Renal cortex interstitium (tissue), 15 donors: ENCODE results near the gene LIN37. TPM values are rescaled to one million over a fixed set of nuclear protein-coding genes. Genes with fewer than 3 reads are reported as not detected.

Source experiments
- DNase-seq, 11 donors: peaks; one replicate each; pipeline ENCODE4 v3.0.0-alpha.2; 2013; ENCODE audit warnings: low read depth in 9 of 11, low spot score in 4 of 11; ENCODE audit errors: extremely low read depth in 1 of 11
- long read RNA-seq, 16 experiments: transcript quantifications; one replicate each; lab custom pipeline, GENCODE V29; 2026
- polyA plus RNA-seq, 3 donors: library from polyadenylated mRNA; unstranded; fragments of 120-200 nt; gene quantifications; one replicate each; pipeline ENCODE4 v1.2.1, GENCODE V29; 2013; ENCODE audit not compliant: insufficient read length in 3 of 3

The LIN37 gene
- 10 to 100 TPM; 12.5 to 12.9 (median 12.6) TPM for polyA plus RNA-seq
- long read RNA-seq, donor 1, transcript LIN37-201 (9 exons, 1,150 nt), result major isoform, 5 of 5 reads
- long read RNA-seq, donor 1, partial matches to known transcripts, result 0 of 5 reads
- long read RNA-seq, donor 1, other reads (novel, unspliced or antisense), result 0 of 5 reads
- long read RNA-seq, donor 2, partial matches to known transcripts, result 0 of 3 reads
- long read RNA-seq, donor 2, other reads (novel, unspliced or antisense), result 0 of 3 reads
- long read RNA-seq, donor 3, transcript LIN37-201 (9 exons, 1,150 nt), result major isoform, 7 of 7 reads
- long read RNA-seq, donor 3, partial matches to known transcripts, result 0 of 7 reads
- long read RNA-seq, donor 3, other reads (novel, unspliced or antisense), result 0 of 7 reads
- long read RNA-seq, donor 4, partial matches to known transcripts, result 0 of 4 reads
- long read RNA-seq, donor 4, other reads (novel, unspliced or antisense), result 0 of 4 reads
- long read RNA-seq, donor 5, partial matches to known transcripts, result 0 of 5 reads
- long read RNA-seq, donor 5, other reads (novel, unspliced or antisense), result 0 of 5 reads
- long read RNA-seq, donor 6, partial matches to known transcripts, result 0 of 4 reads
- long read RNA-seq, donor 6, other reads (novel, unspliced or antisense), result 0 of 4 reads
- long read RNA-seq, donor 7, partial matches to known transcripts, result 0 of 3 reads
- long read RNA-seq, donor 7, other reads (novel, unspliced or antisense), result 0 of 3 reads
- long read RNA-seq, donor 8, partial matches to known transcripts, result 0 of 5 reads
- long read RNA-seq, donor 8, other reads (novel, unspliced or antisense), result 0 of 5 reads
- long read RNA-seq, donor 9, partial matches to known transcripts, result 0 of 4 reads
- long read RNA-seq, donor 9, other reads (novel, unspliced or antisense), result 0 of 4 reads
- long read RNA-seq, donor 10, partial matches to known transcripts, result 0 of 4 reads
- long read RNA-seq, donor 10, other reads (novel, unspliced or antisense), result 0 of 4 reads
- long read RNA-seq, donor 11, partial matches to known transcripts, result 0 of 2 reads
- long read RNA-seq, donor 11, other reads (novel, unspliced or antisense), result 0 of 2 reads
- long read RNA-seq, donor 12, partial matches to known transcripts, result 0 of 1 reads
- long read RNA-seq, donor 12, other reads (novel, unspliced or antisense), result 0 of 1 reads
- long read RNA-seq, donor 13, partial matches to known transcripts, result 0 of 3 reads
- long read RNA-seq, donor 13, other reads (novel, unspliced or antisense), result 0 of 3 reads
- long read RNA-seq, donor 14, partial matches to known transcripts, result 0 of 2 reads
- long read RNA-seq, donor 14, other reads (novel, unspliced or antisense), result 0 of 2 reads
- long read RNA-seq, donor 15, result 0 reads
- long read RNA-seq, donor 16, transcript LIN37-201 (9 exons, 1,150 nt), result major isoform, 7 of 17 reads
- long read RNA-seq, donor 16, partial matches to known transcripts, result 9 of 17 reads
- long read RNA-seq, donor 16, other reads (novel, unspliced or antisense), result 0 of 17 reads

GRCh38 chr19:35748106-35749020, at the start of gene LIN37:
Gene LIN37 (plus strand): TSS chr19:35748576. CDS start chr19:35748725, 149 bp downstream.
- peak; percentile 98 to 100 (median 99) for DNase-seq

- DNase-seq, result peak; percentile 84 to 96 (median 93)
These were observed 46.0 kb upstream of the LIN37 start for GRCh38 chr19:35702223-35703012.

- DNase-seq, result no peak
These were observed 45.0 kb upstream of the LIN37 start for GRCh38 chr19:35703343-35703742.

- peak in 3 of 11 donors; percentile 30 to 41 (median 36) for DNase-seq
These were observed 44.2 kb upstream of the LIN37 start, which contains the start of gene ZBTB32 for GRCh38 chr19:35704218-35704617. Gene ZBTB32 (plus strand): TSS chr19:35704558. CDS start chr19:35714627, 10,069 bp downstream.

- no peak for DNase-seq
These were observed 40.0 kb upstream of the LIN37 start for GRCh38 chr19:35708391-35708790.

GRCh38 chr19:35710784-35711723, 37.3 kb upstream of the LIN37 start:
- no peak for DNase-seq

GRCh38 chr19:35712567-35713505, 35.5 kb upstream of the LIN37 start:
- no peak for DNase-seq

GRCh38 chr19:35713506-35713850, 34.9 kb upstream of the LIN37 start:
- no peak for DNase-seq

GRCh38 chr19:35713904-35714495, 34.4 kb upstream of the LIN37 start:
- DNase-seq, result no peak

- no peak for DNase-seq
These were observed 33.6 kb upstream of the LIN37 start for GRCh38 chr19:35714601-35715354.

GRCh38 chr19:35715355-35715809, 33.0 kb upstream of the LIN37 start:
- DNase-seq, result no peak

- peak in 2 of 11 donors; percentile 32 to 58 for DNase-seq
These were observed 32.2 kb upstream of the LIN37 start for GRCh38 chr19:35715981-35716800.
